Measurements from ENCODE around the gene PLCH2. TPM values are rescaled to one million over a fixed set of nuclear protein-coding genes. Genes with fewer than 3 reads are reported as not detected.
A peak's percentile ranks its signal among the peaks of the same experiment; 100 is the strongest.

Gene PLCH2
- total RNA-seq, 6 experiments from 2014 or later: 0.09 to 0.34 (median 0.18) TPM; not detected in 1

GRCh38 chr1:2509589-2509988 lies 33.5 kb downstream of the PLCH2 start:
- Mint-ChIP-seq H3K27ac (no peak overlapping the region), H3K4me3 (no peak overlapping the region), H3K36me3 (ENCODE audit: low read depth) (peaks cover 5% of the 10 kb centered on the region; the same call in 1 of the 2 replicates), H3K4me1 (ENCODE audit: low read depth) (no peaks in the 10 kb centered on the region), H3K9me3 (no peaks in the 10 kb centered on the region), H3K27me3 (ENCODE audit: insufficient read depth) (peaks cover 4% of the 10 kb centered on the region)
- DNase-seq: no peak
- TF ChIP-seq, protein P1, sequence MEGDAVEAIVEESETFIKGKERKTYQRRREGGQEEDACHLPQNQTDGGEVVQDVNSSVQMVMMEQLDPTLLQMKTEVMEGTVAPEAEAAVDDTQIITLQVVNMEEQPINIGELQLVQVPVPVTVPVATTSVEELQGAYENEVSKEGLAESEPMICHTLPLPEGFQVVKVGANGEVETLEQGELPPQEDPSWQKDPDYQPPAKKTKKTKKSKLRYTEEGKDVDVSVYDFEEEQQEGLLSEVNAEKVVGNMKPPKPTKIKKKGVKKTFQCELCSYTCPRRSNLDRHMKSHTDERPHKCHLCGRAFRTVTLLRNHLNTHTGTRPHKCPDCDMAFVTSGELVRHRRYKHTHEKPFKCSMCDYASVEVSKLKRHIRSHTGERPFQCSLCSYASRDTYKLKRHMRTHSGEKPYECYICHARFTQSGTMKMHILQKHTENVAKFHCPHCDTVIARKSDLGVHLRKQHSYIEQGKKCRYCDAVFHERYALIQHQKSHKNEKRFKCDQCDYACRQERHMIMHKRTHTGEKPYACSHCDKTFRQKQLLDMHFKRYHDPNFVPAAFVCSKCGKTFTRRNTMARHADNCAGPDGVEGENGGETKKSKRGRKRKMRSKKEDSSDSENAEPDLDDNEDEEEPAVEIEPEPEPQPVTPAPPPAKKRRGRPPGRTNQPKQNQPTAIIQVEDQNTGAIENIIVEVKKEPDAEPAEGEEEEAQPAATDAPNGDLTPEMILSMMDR (IDR thresholded peaks at IDR 0.05): no peak

- TF ChIP-seq, protein P1 (IDR thresholded peaks at IDR 0.05): no peak
- H3K27me3 Mint-ChIP-seq (ENCODE audit: insufficient read depth): peaks cover 2% of the 10 kb centered on the region; the same call in 1 of the 2 replicates
- no peak overlapping the region for H3K27ac Mint-ChIP-seq
- peaks cover 5% of the 10 kb centered on the region; the same call in 1 of the 2 replicates for H3K36me3 Mint-ChIP-seq (ENCODE audit: low read depth)
- no peak for DNase-seq
- no peak overlapping the region for H3K4me3 Mint-ChIP-seq
- no peaks in the 10 kb centered on the region for H3K9me3 Mint-ChIP-seq
- no peaks in the 10 kb centered on the region for H3K4me1 Mint-ChIP-seq (ENCODE audit: low read depth)
Observed at GRCh38 chr1:2510366-2511155, 34.5 kb downstream of the PLCH2 start.

GRCh38 chr1:2512862-2513421 lies 36.9 kb downstream of the PLCH2 start:
- Mint-ChIP-seq H3K4me3 (no peak overlapping the region), H3K4me1 (ENCODE audit: low read depth) (no peaks in the 10 kb centered on the region), H3K36me3 (ENCODE audit: low read depth) (peaks cover 5% of the 10 kb centered on the region; the same call in 1 of the 2 replicates), H3K27ac (no peak overlapping the region), H3K9me3 (no peaks in the 10 kb centered on the region), H3K27me3 (ENCODE audit: insufficient read depth) (peaks cover 2% of the 10 kb centered on the region; the same call in 1 of the 2 replicates)
- TF ChIP-seq, protein P1 (IDR thresholded peaks at IDR 0.05): no peak
- DNase-seq: no peak

DNA sequence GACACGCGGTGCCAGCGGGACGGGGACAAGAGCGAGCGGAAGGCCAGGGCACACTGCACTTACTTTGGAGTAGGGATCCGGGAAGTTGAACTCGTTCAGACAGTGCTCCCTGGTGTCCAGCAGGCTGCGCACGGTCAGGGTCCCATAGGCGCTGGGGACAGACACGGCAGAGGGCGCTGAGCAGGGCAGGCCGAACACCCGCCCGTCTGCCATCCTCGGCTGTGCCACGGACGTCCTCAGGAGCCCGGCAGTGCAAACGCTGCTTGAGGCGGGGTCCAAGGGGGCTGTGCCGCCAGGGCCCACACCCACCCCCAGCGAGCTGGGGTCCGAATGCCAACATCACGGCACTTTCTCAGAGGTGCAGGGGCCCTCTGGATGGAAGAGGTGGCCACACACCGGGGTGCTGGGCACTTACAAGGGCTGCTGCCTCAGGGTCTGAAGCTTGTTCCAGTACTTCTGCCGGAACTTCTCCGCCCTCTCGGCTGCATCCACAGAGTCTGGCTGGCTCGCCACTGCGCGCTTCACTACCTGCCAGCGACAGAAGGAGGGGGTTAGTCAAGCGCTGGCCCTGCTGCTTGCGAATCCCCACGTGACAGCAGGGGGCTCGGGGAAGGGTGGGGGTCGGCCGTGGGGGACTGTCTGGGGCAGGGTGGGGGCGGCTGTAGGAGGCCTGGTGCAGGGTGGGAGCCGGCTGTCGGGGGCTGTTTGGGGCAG lies 38.0 kb downstream of the PLCH2 start:
- no peaks in the 10 kb centered on the region for H3K36me3 Mint-ChIP-seq (ENCODE audit: low read depth)
- H3K4me3 Mint-ChIP-seq: no peak overlapping the region
- TF ChIP-seq, protein P1 (IDR thresholded peaks at IDR 0.05): no peak
- no peaks in the 10 kb centered on the region for H3K4me1 Mint-ChIP-seq (ENCODE audit: low read depth)
- H3K27me3 Mint-ChIP-seq (ENCODE audit: insufficient read depth): no peaks in the 10 kb centered on the region; the same call in 1 of the 2 replicates
- H3K27ac Mint-ChIP-seq: no peak overlapping the region
- H3K9me3 Mint-ChIP-seq: no peaks in the 10 kb centered on the region
- DNase-seq: no peak

DNA sequence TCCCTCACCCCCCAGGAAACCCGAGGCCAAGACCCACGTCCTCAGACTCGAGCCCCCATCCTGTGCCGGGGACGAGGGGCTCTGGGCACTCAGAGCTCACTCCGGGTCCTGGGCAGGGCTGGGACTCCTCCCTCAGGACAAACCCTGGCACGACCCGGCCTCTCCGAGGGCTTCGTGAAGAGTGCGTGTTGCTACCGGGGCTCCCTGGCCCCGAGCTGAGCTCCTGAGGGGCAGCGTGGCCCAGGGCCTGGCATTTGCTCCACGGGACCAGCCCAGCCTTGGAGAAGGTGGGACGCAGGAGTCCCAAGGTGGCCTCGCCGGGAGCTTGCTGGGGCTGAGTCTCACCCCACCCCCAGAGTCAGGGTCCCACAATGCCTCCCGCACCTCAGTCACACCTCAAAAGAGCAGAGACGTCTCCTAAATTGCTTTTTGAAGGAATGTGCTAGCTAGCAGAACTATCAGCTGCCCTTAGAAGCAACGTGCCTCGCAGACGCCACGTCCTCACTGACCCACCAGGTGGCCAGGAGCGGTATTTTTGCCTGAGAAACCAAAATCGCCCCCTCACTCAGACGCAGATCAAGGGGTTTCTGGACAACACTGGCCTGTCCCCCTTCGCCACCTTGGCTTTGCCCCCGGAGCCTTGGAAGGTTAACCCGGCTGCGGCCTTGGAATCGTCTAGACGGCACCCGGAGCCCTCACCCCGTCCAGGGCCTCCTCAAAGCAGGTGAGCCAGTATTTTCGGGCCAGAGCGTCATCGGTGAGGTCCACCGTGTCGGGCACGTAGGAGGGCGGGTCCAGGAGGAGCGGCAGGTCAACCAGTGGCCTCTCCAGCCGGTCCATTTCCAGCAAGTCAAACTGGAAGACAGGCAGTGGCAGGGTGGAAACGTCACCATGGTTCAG lies 39.0 kb downstream of the PLCH2 start:
- no peaks in the 10 kb centered on the region for H3K4me1 Mint-ChIP-seq (ENCODE audit: low read depth)
- H3K4me3 Mint-ChIP-seq: no peak overlapping the region
- H3K36me3 Mint-ChIP-seq (ENCODE audit: low read depth): no peaks in the 10 kb centered on the region
- no peak for DNase-seq
- H3K9me3 Mint-ChIP-seq: no peaks in the 10 kb centered on the region
- H3K27ac Mint-ChIP-seq: no peak overlapping the region
- TF ChIP-seq, protein P1 (IDR thresholded peaks at IDR 0.05): peak; percentile 58
- H3K27me3 Mint-ChIP-seq (ENCODE audit: insufficient read depth): no peaks in the 10 kb centered on the region; the same call in 1 of the 2 replicates

All from HFFc6 (cell line).